22Rv1 (cell line): ENCODE results near the gene TNKS2.

Experiments used
- CTCF ChIP-seq: fragments of 450-650 bp; IDR thresholded peaks from 2 replicates; pipeline ENCODE4 v1.5.1; 2017; ENCODE audit warnings: mild to moderate bottlenecking
- ZFX ChIP-seq: fragments of 450-650 bp; IDR thresholded peaks from 2 replicates; pipeline ENCODE4 v1.6.1; 2017; ENCODE audit warnings: antibody characterized with exemption, borderline replicate concordance

GRCh38 chr10:91864744-91865143 lies 66.5 kb downstream of the TNKS2 start:
- TF ChIP-seq CTCF: no peak
- no peak for TF ChIP-seq ZFX
